Measurements from ENCODE around the gene ZNF79.

Gene ZNF79

DNA sequence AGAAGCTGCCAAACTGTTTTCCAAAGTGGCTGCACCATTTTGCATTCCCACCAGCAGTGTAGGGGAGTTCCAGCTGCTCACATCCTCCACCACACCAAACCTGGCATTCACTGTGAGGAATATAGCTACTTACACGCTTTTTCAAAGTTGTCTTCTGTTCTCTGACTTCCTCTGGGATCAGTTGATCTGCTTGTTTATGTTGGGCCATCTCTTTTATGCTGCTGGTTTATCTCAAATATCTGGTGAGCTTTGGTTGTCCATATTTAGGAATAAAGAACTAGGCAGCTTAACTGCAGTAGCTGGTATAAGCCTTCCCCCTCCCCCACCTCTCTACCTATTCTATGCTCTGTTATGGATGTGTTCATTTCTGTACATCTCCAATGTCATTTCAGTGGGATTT, 8.5 kb upstream of the ZNF79 start:
- no peak overlapping the region for H3K4me3 ChIP-seq (ENCODE audit: low read length in 2 of 2)

GRCh38 chr9:127417131-127418036, 6.8 kb upstream of the ZNF79 start:
- Histone ChIP-seq H3K9me3 (ENCODE audit: control insufficient read depth in 2 of 2, low read length in 2 of 2) (no peaks in the 10 kb centered on the region), H3K36me3 (ENCODE audit: control insufficient read depth in 2 of 2, insufficient read depth in 2 of 2, low read length in 2 of 2) (peaks cover 0 to 2% of the 10 kb centered on the region in 2 donors), H3K4me3 (ENCODE audit: low read length in 2 of 2) (no peak overlapping the region), H3K9ac (ENCODE audit: low read length in 2 of 2) (no peak overlapping the region), H3K27ac (ENCODE audit: low read length) (no peak overlapping the region), H3K4me1 (ENCODE audit: control insufficient read depth, insufficient read depth, low read length) (peaks cover 16% of the 10 kb centered on the region), H3K27me3 (ENCODE audit: control insufficient read depth in 1 of 2, insufficient read depth in 2 of 2, low read length in 2 of 2) (no peaks in the 10 kb centered on the region)

More for the DNA sequence above, 8.5 kb upstream of the ZNF79 start:
- no peak overlapping the region for H3K27ac ChIP-seq (ENCODE audit: low read length)
- no peak overlapping the region for H3K9ac ChIP-seq (ENCODE audit: low read length in 2 of 2)
- H3K27me3 ChIP-seq (ENCODE audit: control insufficient read depth in 1 of 2, insufficient read depth in 2 of 2, low read length in 2 of 2) = no peaks in the 10 kb centered on the region
- peaks cover 14% of the 10 kb centered on the region for H3K4me1 ChIP-seq (ENCODE audit: control insufficient read depth, insufficient read depth, low read length)
- H3K9me3 ChIP-seq (ENCODE audit: control insufficient read depth in 2 of 2, low read length in 2 of 2) = no peaks in the 10 kb centered on the region
- H3K36me3 ChIP-seq (ENCODE audit: control insufficient read depth in 2 of 2, insufficient read depth in 2 of 2, low read length in 2 of 2) = peaks cover 0 to 2% of the 10 kb centered on the region in 2 donors

- Histone ChIP-seq H3K9me3 (ENCODE audit: control insufficient read depth in 2 of 2, low read length in 2 of 2) (no peaks in the 10 kb centered on the region), H3K36me3 (ENCODE audit: control insufficient read depth in 2 of 2, insufficient read depth in 2 of 2, low read length in 2 of 2) (peaks cover 0 to 2% of the 10 kb centered on the region in 2 donors), H3K27me3 (ENCODE audit: control insufficient read depth in 1 of 2, insufficient read depth in 2 of 2, low read length in 2 of 2) (no peaks in the 10 kb centered on the region), H3K27ac (ENCODE audit: low read length) (no peak overlapping the region), H3K9ac (ENCODE audit: low read length in 2 of 2) (no peak overlapping the region), H3K4me3 (ENCODE audit: low read length in 2 of 2) (no peak overlapping the region), H3K4me1 (ENCODE audit: control insufficient read depth, insufficient read depth, low read length) (peaks cover 23% of the 10 kb centered on the region)
Measured at GRCh38 chr9:127418037-127418471, 6.1 kb upstream of the ZNF79 start.

GRCh38 chr9:127419348-127419747, 4.8 kb upstream of the ZNF79 start:
- Histone ChIP-seq H3K9ac (ENCODE audit: low read length in 2 of 2) (peak overlapping the region in 1 of 2 donors; percentile 59), H3K27ac (ENCODE audit: low read length) (no peak overlapping the region), H3K27me3 (ENCODE audit: control insufficient read depth in 1 of 2, insufficient read depth in 2 of 2, low read length in 2 of 2) (no peaks in the 10 kb centered on the region), H3K4me1 (ENCODE audit: control insufficient read depth, insufficient read depth, low read length) (peaks cover 27% of the 10 kb centered on the region), H3K9me3 (ENCODE audit: control insufficient read depth in 2 of 2, low read length in 2 of 2) (no peaks in the 10 kb centered on the region), H3K36me3 (ENCODE audit: control insufficient read depth in 2 of 2, insufficient read depth in 2 of 2, low read length in 2 of 2) (peaks cover 0 to 2% of the 10 kb centered on the region in 2 donors), H3K4me3 (ENCODE audit: low read length in 2 of 2) (peak overlapping the region in 1 of 2 donors; percentile 57)

GRCh38 chr9:127421057-127421456, 3.1 kb upstream of the ZNF79 start:
- H3K27me3 ChIP-seq (ENCODE audit: control insufficient read depth in 1 of 2, insufficient read depth in 2 of 2, low read length in 2 of 2) = no peaks in the 10 kb centered on the region
- H3K9ac ChIP-seq (ENCODE audit: low read length in 2 of 2) = no peak overlapping the region
- H3K36me3 ChIP-seq (ENCODE audit: control insufficient read depth in 2 of 2, insufficient read depth in 2 of 2, low read length in 2 of 2) = peaks cover 0 to 2% of the 10 kb centered on the region in 2 donors
- H3K4me1 ChIP-seq (ENCODE audit: control insufficient read depth, insufficient read depth, low read length) = peaks cover 32% of the 10 kb centered on the region
- H3K4me3 ChIP-seq (ENCODE audit: low read length in 2 of 2) = no peak overlapping the region
- H3K27ac ChIP-seq (ENCODE audit: low read length) = no peak overlapping the region
- H3K9me3 ChIP-seq (ENCODE audit: control insufficient read depth in 2 of 2, low read length in 2 of 2) = no peaks in the 10 kb centered on the region

DNA sequence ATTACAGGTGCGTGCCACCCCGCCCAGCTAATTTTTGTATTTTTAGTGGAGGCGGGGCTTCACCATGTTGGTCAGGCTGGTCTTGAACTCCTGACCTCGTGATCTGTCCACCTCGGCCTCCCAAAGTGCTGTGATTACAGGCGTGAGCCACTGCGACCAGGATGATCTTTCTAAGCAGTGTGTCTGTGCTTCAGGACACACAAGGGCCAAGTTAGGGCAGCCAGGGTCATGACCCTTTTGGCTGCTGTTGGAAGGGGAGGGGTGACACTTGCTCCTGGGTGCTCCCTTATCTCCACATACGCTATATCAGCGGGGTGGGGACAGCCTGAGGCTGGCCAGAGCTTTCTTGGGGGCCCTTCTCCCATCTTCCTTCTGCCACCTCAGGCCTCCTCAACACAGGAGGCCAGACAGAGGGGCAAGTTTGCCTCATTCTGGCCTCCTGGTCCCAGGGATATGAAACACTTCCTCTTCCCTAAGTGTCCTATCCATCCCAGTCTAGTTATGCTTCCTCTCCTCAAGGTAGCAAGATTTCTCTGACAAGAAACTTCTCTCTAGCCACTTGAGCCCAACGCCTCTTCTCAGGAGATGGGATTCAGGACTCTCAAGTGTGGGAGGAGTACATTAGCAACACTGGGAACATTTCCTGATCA, 1.9 kb upstream of the ZNF79 start:
- peak overlapping the region; percentile 78 to 95 for H3K4me3 ChIP-seq (ENCODE audit: low read length in 2 of 2)
- H3K9ac ChIP-seq (ENCODE audit: low read length in 2 of 2) = peak overlapping the region; percentile 77 to 98

GRCh38 chr9:127422787-127423186, 1.4 kb upstream of the ZNF79 start:
- Histone ChIP-seq H3K9ac (ENCODE audit: low read length in 2 of 2) (peak overlapping the region; percentile 77 to 98), H3K9me3 (ENCODE audit: control insufficient read depth in 2 of 2, low read length in 2 of 2) (no peaks in the 10 kb centered on the region), H3K27ac (ENCODE audit: low read length) (peak overlapping the region; percentile 90), H3K4me3 (ENCODE audit: low read length in 2 of 2) (peak overlapping the region; percentile 78 to 95), H3K36me3 (ENCODE audit: control insufficient read depth in 2 of 2, insufficient read depth in 2 of 2, low read length in 2 of 2) (peaks cover 2 to 4% of the 10 kb centered on the region in 2 donors), H3K27me3 (ENCODE audit: control insufficient read depth in 1 of 2, insufficient read depth in 2 of 2, low read length in 2 of 2) (no peaks in the 10 kb centered on the region), H3K4me1 (ENCODE audit: control insufficient read depth, insufficient read depth, low read length) (peaks cover 24% of the 10 kb centered on the region)

More for the DNA sequence above, 1.9 kb upstream of the ZNF79 start:
- Histone ChIP-seq H3K9me3 (ENCODE audit: control insufficient read depth in 2 of 2, low read length in 2 of 2) (no peaks in the 10 kb centered on the region), H3K27ac (ENCODE audit: low read length) (peak overlapping the region; percentile 90), H3K36me3 (ENCODE audit: control insufficient read depth in 2 of 2, insufficient read depth in 2 of 2, low read length in 2 of 2) (peaks cover 2 to 4% of the 10 kb centered on the region in 2 donors), H3K4me1 (ENCODE audit: control insufficient read depth, insufficient read depth, low read length) (peaks cover 26% of the 10 kb centered on the region), H3K27me3 (ENCODE audit: control insufficient read depth in 1 of 2, insufficient read depth in 2 of 2, low read length in 2 of 2) (no peaks in the 10 kb centered on the region)

DNA sequence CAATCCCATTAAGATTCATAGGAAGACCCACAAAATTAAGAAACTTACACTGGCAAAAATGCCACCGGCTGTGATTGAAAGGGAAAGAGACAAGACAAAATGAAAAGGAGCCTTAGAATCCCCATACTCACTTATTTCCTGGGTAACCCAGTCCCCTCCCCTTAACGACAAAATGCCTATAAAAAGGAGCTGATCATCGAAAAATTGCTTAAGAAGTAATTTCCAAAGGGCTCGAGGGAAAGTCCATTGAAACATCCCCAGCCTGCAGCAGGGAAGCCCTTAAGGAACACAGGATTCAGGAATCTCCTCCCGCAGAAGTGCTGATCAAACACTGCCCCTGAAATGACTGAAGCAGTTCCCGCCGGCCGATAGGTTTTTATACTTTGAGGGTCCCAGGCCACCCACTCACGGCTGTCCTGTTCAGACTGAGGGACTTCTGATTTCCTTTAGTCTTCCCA, 677 bp upstream of the ZNF79 start:
- peaks cover 24% of the 10 kb centered on the region for H3K4me1 ChIP-seq (ENCODE audit: control insufficient read depth, insufficient read depth, low read length)

GRCh38 chr9:127424676-127424999, 456 bp downstream of the ZNF79 start:
- peaks cover 24% of the 10 kb centered on the region for H3K4me1 ChIP-seq (ENCODE audit: control insufficient read depth, insufficient read depth, low read length)
- H3K27me3 ChIP-seq (ENCODE audit: control insufficient read depth in 1 of 2, insufficient read depth in 2 of 2, low read length in 2 of 2) = no peaks in the 10 kb centered on the region
- peak overlapping the region; percentile 90 for H3K27ac ChIP-seq (ENCODE audit: low read length)

More for the DNA sequence above, 677 bp upstream of the ZNF79 start:
- Histone ChIP-seq H3K9ac (ENCODE audit: low read length in 2 of 2) (peak overlapping the region; percentile 77 to 98), H3K36me3 (ENCODE audit: control insufficient read depth in 2 of 2, insufficient read depth in 2 of 2, low read length in 2 of 2) (peaks cover 2 to 7% of the 10 kb centered on the region in 2 donors), H3K27me3 (ENCODE audit: control insufficient read depth in 1 of 2, insufficient read depth in 2 of 2, low read length in 2 of 2) (no peaks in the 10 kb centered on the region), H3K27ac (ENCODE audit: low read length) (peak overlapping the region; percentile 90), H3K4me3 (ENCODE audit: low read length in 2 of 2) (peak overlapping the region; percentile 78 to 95), H3K9me3 (ENCODE audit: control insufficient read depth in 2 of 2, low read length in 2 of 2) (no peaks in the 10 kb centered on the region)

DNA sequence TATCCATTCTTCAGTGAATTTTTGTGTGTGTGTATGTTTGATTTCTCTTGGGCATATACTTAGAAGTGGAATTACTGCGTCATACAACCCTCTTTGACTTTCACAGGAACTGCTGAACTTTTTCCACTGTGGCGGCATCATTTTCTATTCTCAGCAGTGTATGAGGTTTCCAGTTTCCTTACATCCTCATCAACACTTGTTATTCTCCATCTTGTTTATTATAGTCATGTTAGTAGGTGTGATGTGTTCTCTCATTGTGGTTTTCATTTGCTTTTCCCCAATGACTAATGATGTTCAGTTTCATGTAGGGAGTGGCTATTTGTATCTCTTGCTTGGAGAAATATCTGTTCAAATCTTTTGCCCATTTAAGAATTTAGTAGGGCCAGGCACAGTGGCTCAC, 2.6 kb downstream of the ZNF79 start:
- Histone ChIP-seq H3K9ac (ENCODE audit: low read length in 2 of 2) (no peak overlapping the region), H3K4me1 (ENCODE audit: control insufficient read depth, insufficient read depth, low read length) (peaks cover 24% of the 10 kb centered on the region), H3K4me3 (ENCODE audit: low read length in 2 of 2) (no peak overlapping the region), H3K36me3 (ENCODE audit: control insufficient read depth in 2 of 2, insufficient read depth in 2 of 2, low read length in 2 of 2) (peaks cover 8 to 23% of the 10 kb centered on the region in 2 donors), H3K27me3 (ENCODE audit: control insufficient read depth in 1 of 2, insufficient read depth in 2 of 2, low read length in 2 of 2) (no peaks in the 10 kb centered on the region), H3K9me3 (ENCODE audit: control insufficient read depth in 2 of 2, low read length in 2 of 2) (no peaks in the 10 kb centered on the region), H3K27ac (ENCODE audit: low read length) (no peak overlapping the region)

More at GRCh38 chr9:127424676-127424999, 456 bp downstream of the ZNF79 start:
- Histone ChIP-seq H3K36me3 (ENCODE audit: control insufficient read depth in 2 of 2, insufficient read depth in 2 of 2, low read length in 2 of 2) (peaks cover 0 to 12% of the 10 kb centered on the region in 2 donors), H3K9ac (ENCODE audit: low read length in 2 of 2) (peak overlapping the region; percentile 77 to 98), H3K4me3 (ENCODE audit: low read length in 2 of 2) (peak overlapping the region; percentile 78 to 95), H3K9me3 (ENCODE audit: control insufficient read depth in 2 of 2, low read length in 2 of 2) (no peaks in the 10 kb centered on the region)

All from stomach smooth muscle (tissue), 2 donors.